ENCODE measurements around the gene CBFA2T2. TPM values are rescaled to one million over a fixed set of nuclear protein-coding genes. Genes with fewer than 3 reads are reported as not detected.

The CBFA2T2 gene
- polyA plus RNA-seq, 3 donors, result 1.7 to 9.7 (median 4.9) TPM

DNA sequence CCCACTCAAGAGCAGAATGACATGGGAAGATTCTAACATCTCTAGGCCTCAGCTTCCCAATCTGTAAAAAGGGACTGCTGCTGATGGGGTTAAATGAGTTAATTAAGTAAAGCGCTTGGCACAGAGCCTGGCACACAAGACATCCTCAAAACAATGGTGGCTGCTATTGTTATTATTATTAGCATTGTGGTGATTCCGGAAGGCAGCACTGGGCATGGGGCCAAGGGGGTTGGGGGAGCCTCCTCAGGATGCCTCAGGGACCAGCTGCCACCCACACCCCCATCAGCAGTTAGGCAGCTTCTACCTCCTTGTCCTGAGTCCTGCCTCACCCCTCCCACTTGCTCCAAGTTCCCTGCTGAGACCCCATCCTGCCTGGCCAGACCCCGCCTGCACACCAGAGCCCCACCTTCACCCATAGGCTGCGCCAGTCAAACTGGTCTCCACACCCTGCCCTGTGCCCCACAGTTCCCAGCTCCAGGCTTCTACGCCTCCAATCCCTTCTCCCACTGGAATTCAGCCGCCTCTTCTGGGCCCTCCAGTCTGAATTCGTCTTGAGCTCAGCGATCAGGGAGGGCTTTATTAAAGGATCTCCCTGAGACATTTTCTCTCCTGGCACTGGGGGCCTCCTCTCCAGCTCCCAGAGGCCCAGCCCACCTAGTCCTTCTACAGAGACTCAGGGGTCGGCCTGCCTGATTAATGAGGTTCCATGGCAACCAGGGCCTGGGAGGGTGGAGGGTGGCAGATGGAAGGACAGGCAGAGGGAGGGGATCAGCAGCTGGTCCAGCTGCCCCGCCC, 194.8 kb downstream of the CBFA2T2 start:
- H3K27me3 ChIP-seq (ENCODE audit: control insufficient read depth in 2 of 2, insufficient read depth in 2 of 2, low read length in 2 of 2), result no peaks in the 10 kb centered on the region
- Mint-ChIP-seq H3K4me1 (peaks cover 43% of the 10 kb centered on the region), H3K36me3 (peaks cover under 1 to 2% of the 10 kb centered on the region in 2 donors), H3K27me3 (ENCODE audit: low read depth in 3 of 3) (peaks cover 0 to 2% (median 0%) of the 10 kb centered on the region in 3 donors), H3K4me3 (peak overlapping the region in 1 of 2 donors; percentile 31), H3K27ac (peak overlapping the region in 3 of 7 donors; percentile 55 to 69 (median 69)), H3K9me3 (no peaks in the 10 kb centered on the region)
- H3K27ac ChIP-seq (ENCODE audit: low read depth in 1 of 2, low read length in 2 of 2), result peak overlapping the region in 1 of 2 donors; percentile 43
- WGBS (ENCODE audit: insufficient coverage), result 66% methylated on average over 8 of the region's 10 CpGs
- H3K4me3 ChIP-seq (replicated peaks in 1 of 3; ENCODE audit: low read depth in 2 of 3, low read length in 3 of 3), result peak overlapping the region in 1 of 3 experiments; percentile 72
- H3K4me1 ChIP-seq (ENCODE audit: control insufficient read depth in 1 of 2, insufficient read depth in 2 of 2, low read length in 2 of 2), result peaks cover 24 to 38% of the 10 kb centered on the region in 2 donors
- no peaks in the 10 kb centered on the region for H3K9me3 ChIP-seq (replicated peaks in 1 of 2; ENCODE audit: control insufficient read depth in 1 of 2, insufficient read depth in 1 of 2, low read length in 2 of 2)
- intact Hi-C loops (cut with micrococcal nuclease), result loop anchor here (5.0 to 10.0 kb wide), 2 partner anchors 38 to 50 kb away; partner anchors contain the start of genes PXMP4 (in 1 of the 2) and ZNF341 (in 1 of the 2)
- H3K79me2 ChIP-seq (ENCODE audit: insufficient read depth, low read length), result peaks cover 50% of the 10 kb centered on the region
- DNase-seq, result no peak
- H3K9ac ChIP-seq (ENCODE audit: insufficient read depth, low read length, poor library complexity, severe bottlenecking), result no peak overlapping the region
- peak overlapping the region; percentile 75 for H3K4me2 ChIP-seq (replicated peaks; ENCODE audit: extremely low read depth, low read length, poor library complexity, severe bottlenecking)
- peak overlapping the region; percentile 72 for H2AFZ ChIP-seq (ENCODE audit: insufficient read depth, low read depth, low read length, poor library complexity, severe bottlenecking)
- H3K36me3 ChIP-seq (replicated peaks in 1 of 2; ENCODE audit: control insufficient read depth in 1 of 2, insufficient read depth in 2 of 2, low read length in 2 of 2), result no peaks in the 10 kb centered on the region
- H4K20me1 ChIP-seq (ENCODE audit: insufficient read depth, low read length), result no peaks in the 10 kb centered on the region
- TF ChIP-seq, protein P1, sequence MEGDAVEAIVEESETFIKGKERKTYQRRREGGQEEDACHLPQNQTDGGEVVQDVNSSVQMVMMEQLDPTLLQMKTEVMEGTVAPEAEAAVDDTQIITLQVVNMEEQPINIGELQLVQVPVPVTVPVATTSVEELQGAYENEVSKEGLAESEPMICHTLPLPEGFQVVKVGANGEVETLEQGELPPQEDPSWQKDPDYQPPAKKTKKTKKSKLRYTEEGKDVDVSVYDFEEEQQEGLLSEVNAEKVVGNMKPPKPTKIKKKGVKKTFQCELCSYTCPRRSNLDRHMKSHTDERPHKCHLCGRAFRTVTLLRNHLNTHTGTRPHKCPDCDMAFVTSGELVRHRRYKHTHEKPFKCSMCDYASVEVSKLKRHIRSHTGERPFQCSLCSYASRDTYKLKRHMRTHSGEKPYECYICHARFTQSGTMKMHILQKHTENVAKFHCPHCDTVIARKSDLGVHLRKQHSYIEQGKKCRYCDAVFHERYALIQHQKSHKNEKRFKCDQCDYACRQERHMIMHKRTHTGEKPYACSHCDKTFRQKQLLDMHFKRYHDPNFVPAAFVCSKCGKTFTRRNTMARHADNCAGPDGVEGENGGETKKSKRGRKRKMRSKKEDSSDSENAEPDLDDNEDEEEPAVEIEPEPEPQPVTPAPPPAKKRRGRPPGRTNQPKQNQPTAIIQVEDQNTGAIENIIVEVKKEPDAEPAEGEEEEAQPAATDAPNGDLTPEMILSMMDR (IDR thresholded peaks at IDR 0.05), result no peak

DNA sequence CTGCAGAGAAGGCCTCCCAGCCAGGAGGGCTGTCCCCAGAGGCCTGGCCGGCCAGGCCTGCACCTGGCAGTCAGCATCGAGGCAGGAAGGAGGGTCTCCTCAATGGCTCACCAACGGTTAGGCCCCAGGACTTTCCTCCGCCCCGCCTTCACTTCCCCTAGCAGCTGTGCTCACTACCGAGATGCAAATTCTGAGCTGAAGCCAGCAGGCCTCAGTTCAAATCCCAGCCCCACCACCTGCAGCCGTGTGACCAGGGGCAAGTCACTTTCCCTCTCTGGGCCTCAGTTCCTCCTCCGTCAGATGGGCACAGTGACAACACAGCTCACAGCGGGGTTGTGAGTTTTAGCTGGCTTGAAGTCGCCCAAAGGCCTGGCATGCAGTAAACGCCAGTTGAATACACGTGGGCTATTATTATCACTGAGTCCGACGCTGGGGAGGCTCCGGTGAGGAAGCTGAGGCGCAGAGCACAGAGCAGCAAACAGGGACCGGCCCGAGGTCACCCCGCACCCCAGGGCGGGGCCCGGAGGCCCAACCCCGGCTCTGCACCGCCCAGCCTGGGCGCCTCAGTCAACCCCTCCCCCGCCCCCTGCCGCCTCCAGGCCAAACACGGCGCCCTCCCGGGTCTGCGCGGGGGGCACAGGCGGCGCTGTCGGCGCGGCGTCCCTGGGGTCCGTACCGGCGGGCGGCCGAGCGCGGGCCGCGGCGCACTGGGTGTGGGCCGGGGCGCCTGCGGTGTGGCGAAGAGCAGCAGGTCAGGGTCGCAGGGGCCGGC, 195.6 kb downstream of the CBFA2T2 start:
- intact Hi-C loops (cut with micrococcal nuclease), result loop anchor here (1.0 to 10.0 kb wide), 3 partner anchors 18 to 49 kb away; partner anchors contain the start of genes PXMP4 (in 1 of the 2) and ZNF341 (in 1 of the 2)
- Histone ChIP-seq H4K20me1 (ENCODE audit: insufficient read depth, low read length) (no peaks in the 10 kb centered on the region), H3K4me1 (ENCODE audit: control insufficient read depth in 1 of 2, insufficient read depth in 2 of 2, low read length in 2 of 2) (peaks cover 30 to 46% of the 10 kb centered on the region in 2 donors), H3K27me3 (ENCODE audit: control insufficient read depth in 2 of 2, insufficient read depth in 2 of 2, low read length in 2 of 2) (no peaks in the 10 kb centered on the region), H3K79me2 (ENCODE audit: insufficient read depth, low read length) (peaks cover 47% of the 10 kb centered on the region), H3K4me3 (replicated peaks in 1 of 3; ENCODE audit: low read depth in 2 of 3, low read length in 3 of 3) (peak overlapping the region in 1 of 3 experiments; percentile 72), H3K9ac (ENCODE audit: insufficient read depth, low read length, poor library complexity, severe bottlenecking) (no peak overlapping the region), H3K36me3 (replicated peaks in 1 of 2; ENCODE audit: control insufficient read depth in 1 of 2, insufficient read depth in 2 of 2, low read length in 2 of 2) (no peaks in the 10 kb centered on the region), H2AFZ (ENCODE audit: insufficient read depth, low read depth, low read length, poor library complexity, severe bottlenecking) (peak overlapping the region; percentile 72), H3K9me3 (replicated peaks in 1 of 2; ENCODE audit: control insufficient read depth in 1 of 2, insufficient read depth in 1 of 2, low read length in 2 of 2) (no peaks in the 10 kb centered on the region), H3K27ac (ENCODE audit: low read depth in 1 of 2, low read length in 2 of 2) (peak overlapping the region in 1 of 2 donors; percentile 43), H3K4me2 (replicated peaks; ENCODE audit: extremely low read depth, low read length, poor library complexity, severe bottlenecking) (peak overlapping the region; percentile 75)
- Mint-ChIP-seq H3K27ac (peak overlapping the region in 6 of 7 donors; percentile 38 to 80 (median 50)), H3K36me3 (peaks cover 0 to 2% of the 10 kb centered on the region in 2 donors), H3K9me3 (no peaks in the 10 kb centered on the region), H3K27me3 (ENCODE audit: low read depth in 3 of 3) (peaks cover 0 to 2% (median 0%) of the 10 kb centered on the region in 3 donors), H3K4me3 (peak overlapping the region; percentile 68 to 79), H3K4me1 (peaks cover 51% of the 10 kb centered on the region)
- TF ChIP-seq, protein P1 (IDR thresholded peaks at IDR 0.05), result no peak
- DNase-seq, result peak in 2 of 3 donors; percentile 7 to 31
- under 1% methylated on average over 52 of the region's 53 CpGs for WGBS (ENCODE audit: insufficient coverage)

All from CD14-positive monocyte (primary cell).